GM21825 (cell line): ENCODE results near the gene CBFA2T3.

Source experiments
- ATAC-seq: cut with Tn5 transposase; IDR thresholded peaks from one replicate; pipeline ENCODE4 v1.9.1; 2021; ENCODE audit warnings: mild to moderate bottlenecking, moderate library complexity; ENCODE audit not compliant: unreplicated experiment

CBFA2T3 gene

GRCh38 chr16:88940862-88941817 is 35.9 kb downstream of the CBFA2T3 start:
- ATAC-seq, result no peak

- ATAC-seq, result no peak
Observed at GRCh38 chr16:88939972-88940861, 36.8 kb downstream of the CBFA2T3 start.

- no peak for ATAC-seq
Observed at GRCh38 chr16:88939245-88939971, 37.6 kb downstream of the CBFA2T3 start.

- no peak for ATAC-seq
Observed at GRCh38 chr16:88938777-88939244, 38.2 kb downstream of the CBFA2T3 start.

GRCh38 chr16:88938119-88938776 is 38.8 kb downstream of the CBFA2T3 start:
- ATAC-seq, result no peak

GRCh38 chr16:88937206-88937621 is 39.8 kb downstream of the CBFA2T3 start:
- ATAC-seq, result no peak

- ATAC-seq, result no peak
Observed at GRCh38 chr16:88936556-88937205, 40.3 kb downstream of the CBFA2T3 start.

- ATAC-seq, result no peak
Observed at GRCh38 chr16:88936008-88936555, 40.9 kb downstream of the CBFA2T3 start.

- no peak for ATAC-seq
Observed at GRCh38 chr16:88934066-88934667, 42.8 kb downstream of the CBFA2T3 start.

- ATAC-seq, result no peak
Observed at GRCh38 chr16:88932929-88933328, 44.1 kb downstream of the CBFA2T3 start.

GRCh38 chr16:88931936-88932335 is 45.1 kb downstream of the CBFA2T3 start:
- no peak for ATAC-seq

- ATAC-seq, result no peak
Observed at GRCh38 chr16:88931373-88931900, 45.6 kb downstream of the CBFA2T3 start.

- ATAC-seq, result no peak
Observed at GRCh38 chr16:88930716-88931115, 46.3 kb downstream of the CBFA2T3 start.

- no peak for ATAC-seq
Observed at GRCh38 chr16:88929091-88929445, 47.9 kb downstream of the CBFA2T3 start.

- no peak for ATAC-seq
Observed at GRCh38 chr16:88928405-88929090, 48.5 kb downstream of the CBFA2T3 start.

GRCh38 chr16:88927661-88928060 is 49.3 kb downstream of the CBFA2T3 start:
- ATAC-seq, result no peak

- ATAC-seq, result no peak
Observed at GRCh38 chr16:88927010-88927409, 50.0 kb downstream of the CBFA2T3 start.

GRCh38 chr16:88926374-88926990 is 50.5 kb downstream of the CBFA2T3 start:
- no peak for ATAC-seq
